ENCODE data around the gene ATP6AP1. TPM values are rescaled to one million over a fixed set of nuclear protein-coding genes. Genes with fewer than 3 reads are reported as not detected.

Gene ATP6AP1
- total and polyA plus RNA-seq, 2 of the 13 experiments (the other 11 are each of a cell fraction or from before 2014, with no cell fraction given): 56.7 to 110 TPM

GRCh38 chrX:154458954-154459778, 30.7 kb downstream of the ATP6AP1 start:
- Histone ChIP-seq H3K9me3 (ENCODE audit: low read length) (no peaks in the 10 kb centered on the region), H3K9ac (ENCODE audit: insufficient read depth, low read depth, low read length) (peak overlapping the region; percentile 74), H3K4me3 (replicated peaks in 1 of 3; ENCODE audit: insufficient read depth in 1 of 3, low read depth in 2 of 3, low read length in 3 of 3) (peak overlapping the region; percentile 60 to 87 (median 79)), H2AFZ (ENCODE audit: low read length) (no peak overlapping the region), H3K27ac (ENCODE audit: extremely low read length, insufficient read depth, low read length) (no peak overlapping the region), H3K4me2 (ENCODE audit: low read depth, low read length) (peak overlapping the region; percentile 73), H4K20me1 (ENCODE audit: insufficient read depth, low read length) (no peaks in the 10 kb centered on the region), H3K36me3 (replicated peaks in 1 of 2; ENCODE audit: control insufficient read depth in 1 of 2, insufficient read depth in 2 of 2, low read length in 2 of 2) (peaks cover 0 to 4% of the 10 kb centered on the region in 2 experiments; a peak in 3 of 5 replicates), H3K4me1 (ENCODE audit: insufficient read depth, low read length) (0 out of 2 replicates have a peak, but pooled peaks cover 4% of the 10 kb centered on the region), H3K79me2 (ENCODE audit: insufficient read depth, low read length) (peaks cover 9% of the 10 kb centered on the region), H3K27me3 (ENCODE audit: control insufficient read depth in 1 of 2, insufficient read depth in 2 of 2, low read length in 2 of 2) (no peaks in the 10 kb centered on the region)
- ChIA-PET CTCF (ENCODE audit: low intra/inter-chr PET ratio, low total read pairs) (interaction anchor here (1.0 kb wide), 1 partner anchor 75 kb away, joined by 4 read pairs; no protein-coding TSS in a partner anchor), POLR2A (interaction anchor here (0.7 to 1.6 kb wide), 5 partner anchors 19 to 88 kb away, joined by 3 to 6 read pairs (median 4); partner anchors contain the start of genes LAGE3, SLC10A3 and TAFAZZIN)
- DNase-seq (ENCODE audit: low spot score): no peak
- FAIRE-seq: peak; percentile 44
- ATAC-seq: peak; percentile 77
- BruUV-seq (replicated peaks): no TSS peak
- no peak for TF ChIP-seq ZNF878 (CRISPR knock-in tag; IDR thresholded peaks at IDR 0.05)
- TF ChIP-seq SAP130 (CRISPR knock-in tag; IDR thresholded peaks at IDR 0.05; ENCODE audit: low read depth): 0 out of 2 replicates have a peak, but pooled peaks have one; percentile 15
- WGBS (ENCODE audit: low lambda C conversion rate): 16% methylated on average over 5 of the region's 15 CpGs
- in situ Hi-C loops (cut with HindIII; ENCODE audit: extremely low pct_ligation_motif_present, low pct_unique_long_range_greater_than_20kb): no loop called here
- intact Hi-C loops (cut with micrococcal nuclease; ENCODE audit: unreplicated experiment): no loop called here

GRCh38 chrX:154459832-154460231, 31.4 kb downstream of the ATP6AP1 start:
- POLR2A ChIA-PET: interaction anchor here (1.2 to 1.6 kb wide), 2 partner anchors 48 to 89 kb away, joined by 3 to 6 read pairs; partner anchors contain the start of gene TAFAZZIN
- DNase-seq (ENCODE audit: low spot score): no peak
- Histone ChIP-seq H4K20me1 (ENCODE audit: insufficient read depth, low read length) (no peaks in the 10 kb centered on the region), H3K27me3 (ENCODE audit: control insufficient read depth in 1 of 2, insufficient read depth in 2 of 2, low read length in 2 of 2) (no peaks in the 10 kb centered on the region), H3K9ac (ENCODE audit: insufficient read depth, low read depth, low read length) (0 out of 2 replicates have a peak overlapping the region, but pooled peaks have one; percentile 39), H3K9me3 (ENCODE audit: low read length) (no peaks in the 10 kb centered on the region), H3K4me3 (replicated peaks in 1 of 3; ENCODE audit: insufficient read depth in 1 of 3, low read depth in 2 of 3, low read length in 3 of 3) (peak overlapping the region in 2 of 3 experiments; percentile 79 to 87; a peak in 3 of 6 replicates), H2AFZ (ENCODE audit: low read length) (no peak overlapping the region), H3K4me2 (ENCODE audit: low read depth, low read length) (peak overlapping the region; percentile 73), H3K36me3 (replicated peaks in 1 of 2; ENCODE audit: control insufficient read depth in 1 of 2, insufficient read depth in 2 of 2, low read length in 2 of 2) (peaks cover 0 to 4% of the 10 kb centered on the region in 2 experiments; a peak in 3 of 5 replicates), H3K27ac (ENCODE audit: extremely low read length, insufficient read depth, low read length) (no peak overlapping the region), H3K79me2 (ENCODE audit: insufficient read depth, low read length) (peaks cover 9% of the 10 kb centered on the region), H3K4me1 (ENCODE audit: insufficient read depth, low read length) (0 out of 2 replicates have a peak, but pooled peaks cover 4% of the 10 kb centered on the region)
- CTCF ChIA-PET (ENCODE audit: low intra/inter-chr PET ratio, low total read pairs): interaction anchor here (1.0 kb wide), 1 partner anchor 74 kb away, joined by 4 read pairs; no protein-coding TSS in a partner anchor
- TF ChIP-seq ZNF564 (CRISPR knock-in tag; IDR thresholded peaks at IDR 0.05): no peak
- TF ChIP-seq MTA1 (CRISPR knock-in tag; IDR thresholded peaks at IDR 0.05; ENCODE audit: borderline replicate concordance): no peak
- peak; percentile 21; the same call in 1 of the 2 replicates for TF ChIP-seq ZNF687 (CRISPR knock-in tag; IDR thresholded peaks at IDR 0.05)
- no peak for FAIRE-seq
- in situ Hi-C loops (cut with HindIII; ENCODE audit: extremely low pct_ligation_motif_present, low pct_unique_long_range_greater_than_20kb): no loop called here
- no TSS peak for BruUV-seq (replicated peaks)
- intact Hi-C loops (cut with micrococcal nuclease; ENCODE audit: unreplicated experiment): no loop called here
- ATAC-seq: no peak
- WGBS (ENCODE audit: low lambda C conversion rate): no CpG with 5 or more reads among the region's 14 CpGs
